ENCODE results near the gene ZACN.
"Not testable (repeated sequence)": the region's sequence is repeated elsewhere in the genome, so short reads cannot be mapped to it uniquely, and the experiment has no call there.

ZACN gene

GRCh38 chr17:76076146-76076764, 2.7 kb upstream of the ZACN start:
- no peak overlapping the region for H3K27ac ChIP-seq
- no peak for TF ChIP-seq CTCF (conservative IDR thresholded peaks at IDR 0.05)

- no peak overlapping the region for H3K27ac ChIP-seq
- TF ChIP-seq CTCF (conservative IDR thresholded peaks at IDR 0.05) = no peak
These were observed 2.0 kb upstream of the ZACN start for GRCh38 chr17:76076765-76077583.

- TF ChIP-seq CTCF (conservative IDR thresholded peaks at IDR 0.05) = no peak
- no peak overlapping the region for H3K27ac ChIP-seq
These were observed 1.3 kb upstream of the ZACN start for GRCh38 chr17:76077584-76078110.

- not testable (repeated sequence) for H3K27ac ChIP-seq
These were observed 612 bp upstream of the ZACN start for GRCh38 chr17:76078370-76078769.

DNA sequence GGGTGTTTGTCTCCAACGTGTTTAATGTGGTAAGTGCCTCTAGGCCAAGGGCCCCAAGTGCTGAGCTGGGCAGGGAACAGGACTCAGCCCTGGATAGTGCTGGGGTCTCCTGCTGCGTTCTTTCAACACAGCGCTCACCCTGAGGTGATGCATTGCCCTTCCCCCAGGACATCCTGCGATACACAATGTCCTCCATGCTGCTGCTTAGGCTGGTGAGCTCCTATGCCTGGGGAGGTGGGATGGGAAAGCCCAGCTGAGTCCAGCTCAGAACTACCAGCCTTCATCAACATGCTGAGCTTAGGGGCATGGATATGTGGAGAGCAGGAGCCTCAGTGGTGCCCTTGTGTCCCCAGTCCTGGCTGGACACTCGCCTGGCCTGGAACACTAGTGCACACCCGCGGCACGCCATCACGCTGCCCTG, 563 bp downstream of the ZACN start:
- no peak for TF ChIP-seq CTCF (conservative IDR thresholded peaks at IDR 0.05)
- no peak overlapping the region for H3K27ac ChIP-seq

GRCh38 chr17:76079956-76080767, 1.2 kb downstream of the ZACN start:
- H3K27ac ChIP-seq = no peak overlapping the region
- TF ChIP-seq CTCF (conservative IDR thresholded peaks at IDR 0.05) = no peak

- no peak overlapping the region for H3K27ac ChIP-seq
- no peak for TF ChIP-seq CTCF (conservative IDR thresholded peaks at IDR 0.05)
These were observed 1.8 kb downstream of the ZACN start for GRCh38 chr17:76080768-76081287.

Data from VCaP (cell line).